GM18505 (cell line): Measurements from ENCODE around the gene AQR.

ENCODE experiments used
- ATAC-seq: cut with Tn5 transposase; IDR thresholded peaks from one replicate; pipeline ENCODE4 v1.9.1; 2021; ENCODE audit not compliant: unreplicated experiment
- POLR2A ChIP-seq: IDR thresholded peaks from 4 replicates; pipeline ENCODE4 v1.6.1; 2011; ENCODE audit warnings: borderline replicate concordance; ENCODE audit not compliant: insufficient read depth, insufficient read length; ENCODE audit errors: extremely low read depth

The AQR gene

GRCh38 chr15:34886134-34886533, 83.4 kb downstream of the AQR start:
- no peak for ATAC-seq
- TF ChIP-seq POLR2A = no peak

- no peak for TF ChIP-seq POLR2A
- no peak for ATAC-seq
These were observed 85.9 kb downstream of the AQR start for GRCh38 chr15:34883633-34884032.

GRCh38 chr15:34883042-34883441, 86.5 kb downstream of the AQR start:
- no peak for TF ChIP-seq POLR2A
- ATAC-seq = no peak

GRCh38 chr15:34879107-34879506, 90.4 kb downstream of the AQR start:
- TF ChIP-seq POLR2A = no peak
- no peak for ATAC-seq

- ATAC-seq = no peak
- TF ChIP-seq POLR2A = no peak
These were observed 92.9 kb downstream of the AQR start for GRCh38 chr15:34876640-34877039.

- no peak for TF ChIP-seq POLR2A
- ATAC-seq = no peak
These were observed 100.4 kb downstream of the AQR start for GRCh38 chr15:34869110-34869509.

- ATAC-seq = no peak
- TF ChIP-seq POLR2A = no peak
These were observed 104.0 kb downstream of the AQR start for GRCh38 chr15:34865531-34865930.

GRCh38 chr15:34861214-34861613, 108.3 kb downstream of the AQR start:
- no peak for ATAC-seq
- no peak for TF ChIP-seq POLR2A

GRCh38 chr15:34855893-34856292, 113.6 kb downstream of the AQR start:
- TF ChIP-seq POLR2A = no peak
- no peak for ATAC-seq

GRCh38 chr15:34855413-34855812, 114.1 kb downstream of the AQR start:
- TF ChIP-seq POLR2A = no peak
- no peak for ATAC-seq

- no peak for TF ChIP-seq POLR2A
- no peak for ATAC-seq
These were observed 115.3 kb downstream of the AQR start for GRCh38 chr15:34854232-34854631.

GRCh38 chr15:34853001-34853758, 116.4 kb downstream of the AQR start:
- no peak for TF ChIP-seq POLR2A
- no peak for ATAC-seq

GRCh38 chr15:34851751-34852150, 117.8 kb downstream of the AQR start:
- ATAC-seq = no peak
- TF ChIP-seq POLR2A = no peak

- ATAC-seq = no peak
- TF ChIP-seq POLR2A = no peak
These were observed 118.5 kb downstream of the AQR start for GRCh38 chr15:34851007-34851406.

GRCh38 chr15:34850121-34850520, 119.4 kb downstream of the AQR start:
- TF ChIP-seq POLR2A = no peak
- ATAC-seq = no peak
